HG03095 (cell line): ENCODE measurements around the gene LRRC8E.
"Not testable (repeated sequence)": the region's sequence is repeated elsewhere in the genome, so short reads cannot be mapped to it uniquely, and the experiment has no call there.

Experiments used
- ATAC-seq: cut with Tn5 transposase; IDR thresholded peaks from one replicate; pipeline ENCODE4 v1.9.1; 2021; ENCODE audit warnings: moderate library complexity; ENCODE audit not compliant: unreplicated experiment

Gene LRRC8E

GRCh38 chr19:7928741-7929701, 40.7 kb downstream of the LRRC8E start:
- no peak for ATAC-seq

- ATAC-seq = not testable (repeated sequence)
These were observed 41.7 kb downstream of the LRRC8E start for GRCh38 chr19:7930030-7930429.

- no peak for ATAC-seq
These were observed 42.5 kb downstream of the LRRC8E start for GRCh38 chr19:7930765-7931164.

GRCh38 chr19:7931221-7932061, 43.1 kb downstream of the LRRC8E start:
- no peak for ATAC-seq

- ATAC-seq = no peak
These were observed 44.1 kb downstream of the LRRC8E start for GRCh38 chr19:7932276-7932929.

GRCh38 chr19:7932930-7933300, 44.6 kb downstream of the LRRC8E start:
- no peak for ATAC-seq

- no peak for ATAC-seq
These were observed 45.1 kb downstream of the LRRC8E start for GRCh38 chr19:7933411-7933810.

GRCh38 chr19:7933828-7934725, 45.8 kb downstream of the LRRC8E start:
- ATAC-seq = no peak

- no peak for ATAC-seq
These were observed 46.5 kb downstream of the LRRC8E start for GRCh38 chr19:7934766-7935165.

- no peak for ATAC-seq
These were observed 52.5 kb downstream of the LRRC8E start for GRCh38 chr19:7940841-7941240.

- no peak for ATAC-seq
These were observed 53.7 kb downstream of the LRRC8E start for GRCh38 chr19:7941895-7942596.

- peak; percentile 8 for ATAC-seq
These were observed 54.7 kb downstream of the LRRC8E start for GRCh38 chr19:7942981-7943443.

- ATAC-seq = peak; percentile 96
These were observed 55.3 kb downstream of the LRRC8E start, which contains the start of gene TIMM44 for GRCh38 chr19:7943444-7944176. TIMM44 (minus strand) TSS chr19:7943666; CDS start chr19:7943651, 15 bp downstream.

GRCh38 chr19:7944177-7944761, 56.0 kb downstream of the LRRC8E start:
- no peak for ATAC-seq

GRCh38 chr19:7947939-7948338, 59.6 kb downstream of the LRRC8E start:
- ATAC-seq = no peak
